HG03066 (cell line): ENCODE measurements around the gene NUP50.
A peak's percentile ranks its signal among the peaks of the same experiment; 100 is the strongest.
"Not testable (repeated sequence)": the region's sequence is repeated elsewhere in the genome, so short reads cannot be mapped to it uniquely, and the experiment has no call there.

Experiments used
- ATAC-seq: cut with Tn5 transposase; IDR thresholded peaks from one replicate; pipeline ENCODE4 v1.9.1; 2021; ENCODE audit warnings: low read depth; ENCODE audit not compliant: unreplicated experiment

NUP50 gene

GRCh38 chr22:45159652-45160462, 3.9 kb upstream of the NUP50 start:
- no peak for ATAC-seq

GRCh38 chr22:45162531-45162930, 1.2 kb upstream of the NUP50 start:
- no peak for ATAC-seq

- ATAC-seq = peak; percentile 12
Observed at GRCh38 chr22:45163099-45163450, 650 bp upstream of the NUP50 start.

GRCh38 chr22:45164270-45165088, 754 bp downstream of the NUP50 start:
- ATAC-seq = peak; percentile 18

GRCh38 chr22:45166932-45167331, 3.2 kb downstream of the NUP50 start:
- no peak for ATAC-seq

- ATAC-seq = no peak
Observed at GRCh38 chr22:45169591-45170466, 6.1 kb downstream of the NUP50 start.

- no peak for ATAC-seq
Observed at GRCh38 chr22:45171830-45172229, 8.1 kb downstream of the NUP50 start.

GRCh38 chr22:45172881-45173585, 9.3 kb downstream of the NUP50 start:
- no peak for ATAC-seq

GRCh38 chr22:45179276-45180049, 15.7 kb downstream of the NUP50 start:
- ATAC-seq = no peak

GRCh38 chr22:45180146-45180679, 16.5 kb downstream of the NUP50 start:
- ATAC-seq = no peak

- ATAC-seq = no peak
Observed at GRCh38 chr22:45181240-45181639, 17.5 kb downstream of the NUP50 start.

- ATAC-seq = no peak
Observed at GRCh38 chr22:45181766-45182165, 18.0 kb downstream of the NUP50 start.

- no peak for ATAC-seq
Observed at GRCh38 chr22:45183974-45184373, 20.2 kb downstream of the NUP50 start.

GRCh38 chr22:45185718-45186514, 22.2 kb downstream of the NUP50 start:
- ATAC-seq = no peak

- no peak for ATAC-seq
Observed at GRCh38 chr22:45187891-45188290, 24.2 kb downstream of the NUP50 start.

- no peak for ATAC-seq
Observed at GRCh38 chr22:45188779-45189178, 25.1 kb downstream of the NUP50 start.

GRCh38 chr22:45190202-45190872, 26.6 kb downstream of the NUP50 start:
- ATAC-seq = no peak

- not testable (repeated sequence) for ATAC-seq
Observed at GRCh38 chr22:45191746-45192145, 28.0 kb downstream of the NUP50 start.
